CD14-positive monocyte (primary cell): ENCODE results near the gene ANK2. TPM values are rescaled to one million over a fixed set of nuclear protein-coding genes. Genes with fewer than 3 reads are reported as not detected.

Experiments used
- DNase-seq, 3 donors: peaks; one replicate each; pipeline ENCODE4 v3.0.0-alpha.2; 2011 to 2022
- H2AFZ ChIP-seq: 2 replicates; pipeline ENCODE4 v1.6.0; 2012; ENCODE audit warnings: mild to moderate bottlenecking, low read depth, low read length, inconsistent platforms; ENCODE audit not compliant: insufficient read depth, poor library complexity, severe bottlenecking
- H3K27ac ChIP-seq, 2 donors: 1 replicate in 1 of 2; 2 replicates in 1 of 2; pipeline ENCODE4 v1.5.1; 2012 to 2013; ENCODE audit warnings: low read length in 2 of 2, control low read depth in 1 of 2, inconsistent platforms in 1 of 2, low read depth in 1 of 2, mild to moderate bottlenecking in 1 of 2
- H3K27me3 ChIP-seq, 2 donors: one replicate each; pipeline versions ENCODE4 v1.6.0 to v1.6.1; 2011 to 2013; ENCODE audit warnings: low read length in 2 of 2; ENCODE audit not compliant: control insufficient read depth in 2 of 2, insufficient read depth in 2 of 2
- H3K36me3 ChIP-seq, 2 donors: replicated peaks in 1 of 2; 1 replicate in 1 of 2; 2 replicates in 1 of 2; pipeline versions ENCODE4 v1.5.1 to v1.6.1; 2012 to 2013; ENCODE audit warnings: low read length in 2 of 2, control low read depth in 1 of 2, inconsistent platforms in 1 of 2, mild to moderate bottlenecking in 1 of 2; ENCODE audit not compliant: insufficient read depth in 2 of 2, control insufficient read depth in 1 of 2
- H3K4me1 ChIP-seq, 2 donors: 1 replicate in 1 of 2; 2 replicates in 1 of 2; pipeline versions ENCODE4 v1.5.1 to v1.6.1; 2012 to 2013; ENCODE audit warnings: low read length in 2 of 2, control low read depth in 1 of 2, inconsistent platforms in 1 of 2, mild to moderate bottlenecking in 1 of 2, moderate library complexity in 1 of 2; ENCODE audit not compliant: insufficient read depth in 2 of 2, control insufficient read depth in 1 of 2
- H3K4me2 ChIP-seq: replicated peaks from 2 replicates; pipeline ENCODE3; 2012; ENCODE audit warnings: low read length, moderate library complexity, mild to moderate bottlenecking; ENCODE audit not compliant: poor library complexity, severe bottlenecking; ENCODE audit errors: extremely low read depth
- H3K4me3 ChIP-seq, 3 experiments: fragments of 200-600 bp in 1 of 3; sonication (generic) in 1 of 3; replicated peaks in 1 of 3; 1 replicate in 2 of 3; 2 replicates in 1 of 3; pipeline ENCODE4 v1.5.1; 2011 to 2013; ENCODE audit warnings: low read length in 3 of 3, mild to moderate bottlenecking in 3 of 3, control low read depth in 2 of 3, low read depth in 2 of 3, inconsistent platforms in 1 of 3, moderate library complexity in 1 of 3
- H3K79me2 ChIP-seq: 2 replicates; pipeline ENCODE4 v1.6.0; 2012; ENCODE audit warnings: mild to moderate bottlenecking, control low read depth, inconsistent platforms, low read length, moderate library complexity; ENCODE audit not compliant: insufficient read depth
- H3K9ac ChIP-seq: 2 replicates; pipeline ENCODE4 v1.6.0; 2017; ENCODE audit warnings: low read length, mild to moderate bottlenecking; ENCODE audit not compliant: insufficient read depth, poor library complexity, severe bottlenecking
- H3K9me3 ChIP-seq, 2 donors: replicated peaks in 1 of 2; 1 replicate in 1 of 2; 2 replicates in 1 of 2; pipeline versions ENCODE4 v1.5.1 to v1.6.1; 2012 to 2013; ENCODE audit warnings: low read length in 2 of 2, control low read depth in 1 of 2; ENCODE audit not compliant: control insufficient read depth in 1 of 2, insufficient read depth in 1 of 2
- H4K20me1 ChIP-seq: 2 replicates; pipeline ENCODE4 v1.6.0; 2012; ENCODE audit warnings: mild to moderate bottlenecking, low read length, control low read depth, moderate library complexity; ENCODE audit not compliant: insufficient read depth
- H3K27ac Mint-ChIP-seq, 7 donors: one replicate each; pipeline ENCODE4 v1.8.0; 2020; ENCODE audit warnings: mild to moderate bottlenecking in 7 of 7, mixed read lengths in 7 of 7, moderate library complexity in 6 of 7, inconsistent platforms in 2 of 7
- H3K27me3 Mint-ChIP-seq, 3 donors: one replicate each; pipeline ENCODE4 v1.8.0; 2021 to 2022; ENCODE audit warnings: low read depth in 3 of 3, mild to moderate bottlenecking in 3 of 3, mixed read lengths in 3 of 3, moderate library complexity in 3 of 3, inconsistent platforms in 1 of 3
- H3K36me3 Mint-ChIP-seq, 2 donors: one replicate each; pipeline ENCODE4 v1.8.0; 2020; ENCODE audit warnings: mixed read lengths in 2 of 2, inconsistent platforms in 1 of 2, mild to moderate bottlenecking in 1 of 2
- H3K4me1 Mint-ChIP-seq: one replicate; pipeline ENCODE4 v1.8.0; 2020; ENCODE audit warnings: mild to moderate bottlenecking, mixed read lengths
- H3K4me3 Mint-ChIP-seq, 2 donors: one replicate each; pipeline ENCODE4 v1.8.0; 2020; ENCODE audit warnings: mild to moderate bottlenecking in 2 of 2, mixed read lengths in 2 of 2, moderate library complexity in 1 of 2
- H3K9me3 Mint-ChIP-seq, 7 donors: one replicate each; pipeline ENCODE4 v1.8.0; 2020 to 2022; ENCODE audit warnings: mixed read lengths in 7 of 7, mild to moderate bottlenecking in 6 of 7, moderate library complexity in 6 of 7, inconsistent platforms in 2 of 7
- CTCF ChIP-seq: fragments of 200-600 bp; IDR thresholded peaks from one replicate; pipeline ENCODE4 v1.8.0; 2022; ENCODE audit warnings: antibody characterized with exemption, mild to moderate bottlenecking
- WGBS: methylation state at CpG from one replicate; pipeline ENCODE4 v1.1.5; 2013; ENCODE audit warnings: missing lambda C conversion rate; ENCODE audit not compliant: insufficient coverage; 5-methylcytosine and 5-hydroxymethylcytosine counted together
- intact Hi-C, 2 donors: fragments of 100-400 bp; cut with micrococcal nuclease; formaldehyde crosslinking; loops; one replicate each; pipeline versions ENCODE4 v1.15.0 to v1.15.1; 2023
- polyA plus RNA-seq, 3 donors: library from polyadenylated mRNA; depleted of rRNA in 1 of 3; unstranded in 2 of 3; stranded (reverse) in 1 of 3; fragments of 300-500 nt in 2 of 3; fragments of >200 nt in 1 of 3; fragmentation: Illumina TruSeq in 2 of 3; gene quantifications; 1 replicate in 2 of 3; 2 replicates in 1 of 3; pipeline ENCODE4 v1.2.3, GENCODE V29; 2012 to 2021

The ANK2 gene
- polyA plus RNA-seq, 3 donors, result not detected

GRCh38 chr4:113314426-113314825 is 265.0 kb downstream of the ANK2 start:
- Histone ChIP-seq H3K4me3 (no peak overlapping the region), H3K36me3 (no peaks in the 10 kb centered on the region), H3K4me2 (no peak overlapping the region), H3K4me1 (no peaks in the 10 kb centered on the region), H3K27me3 (no peaks in the 10 kb centered on the region), H3K9me3 (no peaks in the 10 kb centered on the region), H2AFZ (no peak overlapping the region), H4K20me1 (no peaks in the 10 kb centered on the region), H3K9ac (no peak overlapping the region), H3K79me2 (no peaks in the 10 kb centered on the region), H3K27ac (no peak overlapping the region)
- no peaks in the 10 kb centered on the region for H3K4me1 Mint-ChIP-seq
- peaks cover 0 to 1% (median 0%) of the 10 kb centered on the region in 3 donors for H3K27me3 Mint-ChIP-seq
- peaks cover 0 to 4% (median 0%) of the 10 kb centered on the region in 7 donors for H3K9me3 Mint-ChIP-seq
- TF ChIP-seq CTCF, result no peak
- DNase-seq, result no peak
- no peak overlapping the region for H3K27ac Mint-ChIP-seq
- H3K4me3 Mint-ChIP-seq, result no peak overlapping the region
- no CpG with 5 or more reads among the region's 3 CpGs for WGBS
- intact Hi-C loops, result no loop called here
- H3K36me3 Mint-ChIP-seq, result no peaks in the 10 kb centered on the region

- Histone ChIP-seq H3K27me3 (no peaks in the 10 kb centered on the region), H4K20me1 (no peaks in the 10 kb centered on the region), H3K36me3 (no peaks in the 10 kb centered on the region), H3K27ac (no peak overlapping the region), H3K4me1 (no peaks in the 10 kb centered on the region), H3K4me3 (no peak overlapping the region), H2AFZ (no peak overlapping the region), H3K9ac (no peak overlapping the region), H3K4me2 (no peak overlapping the region), H3K79me2 (no peaks in the 10 kb centered on the region), H3K9me3 (no peaks in the 10 kb centered on the region)
- no CpG with 5 or more reads among the region's 4 CpGs for WGBS
- H3K9me3 Mint-ChIP-seq, result peaks cover 0 to 4% (median 0%) of the 10 kb centered on the region in 7 donors
- H3K4me1 Mint-ChIP-seq, result no peaks in the 10 kb centered on the region
- intact Hi-C loops, result no loop called here
- H3K27ac Mint-ChIP-seq, result no peak overlapping the region
- H3K36me3 Mint-ChIP-seq, result no peaks in the 10 kb centered on the region
- DNase-seq, result no peak
- H3K27me3 Mint-ChIP-seq, result peaks cover 0 to 2% (median 0%) of the 10 kb centered on the region in 3 donors
- no peak overlapping the region for H3K4me3 Mint-ChIP-seq
- TF ChIP-seq CTCF, result no peak
Observed at GRCh38 chr4:113316879-113317278, 267.4 kb downstream of the ANK2 start.
